GM23338 (cell line): ENCODE data around the gene PAQR5. TPM values are rescaled to one million over a fixed set of nuclear protein-coding genes. Genes with fewer than 3 reads are reported as not detected.

Experiments used
- ATAC-seq: fragments of 200-7000 bp; cut with Tn5 transposase; 3 replicates; pipeline ENCODE4 v1.9.1; 2020
- DNase-seq: peaks from one replicate; pipeline ENCODE4 v3.0.0-alpha.2; 2015; ENCODE audit warnings: low spot score
- H2AFZ ChIP-seq: fragments of 200-600 bp; sonication (generic); 2 replicates; pipeline ENCODE4 v1.8.0; 2016; ENCODE audit warnings: antibody characterized with exemption, mild to moderate bottlenecking, moderate library complexity
- H3F3A ChIP-seq: fragments of 200-600 bp; sonication (generic); replicated peaks from 2 replicates; pipeline ENCODE4 v1.8.0; 2017; ENCODE audit warnings: antibody characterized with exemption, mixed run types, low read depth
- H3K27ac ChIP-seq: fragments of 200-600 bp; sonication (generic); 2 replicates; pipeline ENCODE4 v1.6.1; 2016; ENCODE audit warnings: low read depth
- H3K27me3 ChIP-seq: fragments of 200-600 bp; sonication (generic); 2 replicates; pipeline ENCODE4 v1.8.0; 2016; ENCODE audit warnings: mild to moderate bottlenecking, mixed run types, moderate library complexity; ENCODE audit not compliant: insufficient read depth
- H3K36me3 ChIP-seq: fragments of 200-600 bp; sonication (generic); 2 replicates; pipeline ENCODE4 v1.8.0; 2016; ENCODE audit warnings: mild to moderate bottlenecking; ENCODE audit not compliant: insufficient read depth
- H3K4me1 ChIP-seq: fragments of 200-600 bp; sonication (generic); 2 replicates; pipeline ENCODE4 v1.8.0; 2016; ENCODE audit warnings: mild to moderate bottlenecking, moderate library complexity; ENCODE audit not compliant: insufficient read depth
- H3K4me2 ChIP-seq: fragments of 200-600 bp; sonication (generic); 2 replicates; pipeline ENCODE4 v1.7.1; 2017; ENCODE audit warnings: mixed run types
- H3K4me3 ChIP-seq: fragments of 200-600 bp; sonication (generic); 2 replicates; pipeline ENCODE4 v1.6.1; 2016; ENCODE audit warnings: mixed run types
- H3K79me2 ChIP-seq: fragments of 200-600 bp; sonication (generic); replicated peaks from 2 replicates; pipeline ENCODE4 v1.8.0; 2017; ENCODE audit warnings: mild to moderate bottlenecking; ENCODE audit not compliant: insufficient read depth
- H3K9me2 ChIP-seq: fragments of 200-600 bp; sonication (generic); 2 replicates; pipeline ENCODE4 v1.8.0; 2017; ENCODE audit not compliant: insufficient read depth
- H4K20me1 ChIP-seq: fragments of 200-600 bp; sonication (generic); replicated peaks from 2 replicates; pipeline ENCODE4 v1.8.0; 2017; ENCODE audit warnings: mild to moderate bottlenecking; ENCODE audit not compliant: insufficient read depth
- H3K27ac Mint-ChIP-seq: 2 replicates; pipeline ENCODE4 v1.8.0; 2020; ENCODE audit warnings: inconsistent platforms, mild to moderate bottlenecking, moderate library complexity, mixed read lengths
- H3K27me3 Mint-ChIP-seq: 3 replicates; pipeline ENCODE4 v1.8.0; 2022; ENCODE audit warnings: low read depth, mild to moderate bottlenecking, moderate library complexity, mixed read lengths, inconsistent platforms; ENCODE audit not compliant: insufficient read depth, poor library complexity
- H3K36me3 Mint-ChIP-seq: 3 replicates; pipeline ENCODE4 v1.8.0; 2021; ENCODE audit warnings: low read depth, mild to moderate bottlenecking, inconsistent platforms, moderate library complexity, mixed read lengths
- H3K4me1 Mint-ChIP-seq: 3 replicates; pipeline ENCODE4 v1.8.0; 2020; ENCODE audit warnings: mild to moderate bottlenecking, inconsistent platforms, mixed read lengths
- H3K4me3 Mint-ChIP-seq: 3 replicates; pipeline ENCODE4 v1.8.0; 2021; ENCODE audit warnings: moderate library complexity, mild to moderate bottlenecking, inconsistent platforms, mixed read lengths
- H3K9me3 Mint-ChIP-seq: 3 replicates; pipeline ENCODE4 v1.8.0; 2020; ENCODE audit warnings: moderate library complexity, mild to moderate bottlenecking, inconsistent platforms, mixed read lengths
- CREB1 ChIP-seq: fragments of 250-450 bp; sonication (Bioruptor Pico); IDR thresholded peaks from 2 replicates; pipeline ENCODE4 v1.5.0; 2020; ENCODE audit warnings: low read depth, mild to moderate bottlenecking, moderate library complexity
- EZH2 ChIP-seq: fragments of 200-600 bp; sonication (generic); IDR thresholded peaks from one replicate; pipeline ENCODE4 v1.8.0; 2017; ENCODE audit warnings: antibody characterized with exemption, mild to moderate bottlenecking, low read depth; ENCODE audit not compliant: unreplicated experiment
- EZH2phosphoT487 ChIP-seq: fragments of 200-600 bp; sonication (generic); IDR thresholded peaks from one replicate; pipeline ENCODE4 v1.8.1; 2018; ENCODE audit warnings: antibody characterized with exemption; ENCODE audit not compliant: unreplicated experiment
- JUNB ChIP-seq: IDR thresholded peaks from one replicate; pipeline ENCODE4 v1.6.1; 2016; ENCODE audit warnings: antibody characterized with exemption; ENCODE audit not compliant: unreplicated experiment
- NANOG ChIP-seq: IDR thresholded peaks from 2 replicates; pipeline ENCODE4 v1.6.1; 2016; ENCODE audit warnings: antibody characterized with exemption, borderline replicate concordance
- POLR2AphosphoS5 ChIP-seq: IDR thresholded peaks from 2 replicates; pipeline ENCODE4 v1.6.1; 2016; ENCODE audit warnings: antibody characterized with exemption, low read depth
- ZNF331 ChIP-seq: fragments of 250-450 bp; sonication (Bioruptor Pico); IDR thresholded peaks from 2 replicates; pipeline ENCODE4 v1.5.0; 2020; ENCODE audit warnings: low read depth, mild to moderate bottlenecking, moderate library complexity
- polyA plus RNA-seq: library from polyadenylated mRNA; unstranded; fragments of >200 nt; fragmentation: Nextera tagmentation; extraction: Ambion mirVana; gene quantifications from 2 replicates; pipeline ENCODE4 v1.2.1, GENCODE V29; 2016
- total RNA-seq: library from RNA; depleted of rRNA; stranded (reverse); fragments of >200 nt; shearing (Covaris generic); gene quantifications from 2 replicates; pipeline ENCODE4 v1.2.3, GENCODE V29; 2014
- TF ChIP-seq, protein P1 (sequence below), 2 experiments: fragments of 200-600 bp in 1 of 2; sonication (generic) in 1 of 2; conservative IDR thresholded peaks; 2 replicates each; pipeline versions ENCODE4 v1.5.1 to v1.6.1; 2016 to 2017; ENCODE audit warnings: antibody characterized with exemption in 2 of 2, low read depth in 2 of 2, mild to moderate bottlenecking in 2 of 2, moderate library complexity in 1 of 2
- TF ChIP-seq, protein P2 (sequence below): fragments of 250-450 bp; sonication (Bioruptor Pico); IDR thresholded peaks from 2 replicates; pipeline ENCODE4 v1.5.0; 2020; ENCODE audit warnings: mild to moderate bottlenecking, moderate library complexity

The PAQR5 gene
- total and polyA plus RNA-seq, 2 experiments from 2014 or later = 8.7 to 14.5 TPM

DNA sequence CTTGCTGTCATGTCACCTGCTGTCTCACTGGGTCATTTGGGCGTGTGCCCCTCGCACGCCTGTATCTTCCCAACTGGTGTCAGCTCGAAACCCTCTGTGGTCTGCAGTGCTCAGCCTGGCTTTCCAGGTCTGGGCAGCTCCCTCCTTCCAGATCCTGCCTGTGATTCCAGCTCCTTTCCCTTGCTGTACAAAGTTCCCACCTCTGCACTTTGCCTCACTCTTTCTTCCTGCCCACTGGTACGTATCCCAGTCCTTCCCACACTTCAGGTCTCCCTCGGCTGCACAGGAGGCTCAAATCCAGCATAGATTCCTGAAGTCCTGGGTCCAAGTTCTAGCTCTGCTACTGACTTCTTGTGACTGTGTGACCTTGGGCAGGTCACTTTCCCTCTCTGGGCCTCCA, 2.1 kb upstream of the PAQR5 start:
- Histone ChIP-seq H3K4me2 (no peak overlapping the region), H3K27ac (no peak overlapping the region), H3K27me3 (peaks cover 35% of the 10 kb centered on the region), H3K4me1 (peaks cover 11% of the 10 kb centered on the region; the same call in 1 of the 2 replicates), H3K4me3 (no peak overlapping the region), H3K36me3 (no peaks in the 10 kb centered on the region), H4K20me1 (no peaks in the 10 kb centered on the region), H3K9me2 (no peaks in the 10 kb centered on the region), H3F3A (no peaks in the 10 kb centered on the region; the same call in 1 of the 2 replicates), H2AFZ (no peak overlapping the region), H3K79me2 (no peaks in the 10 kb centered on the region)
- no peak overlapping the region for H3K4me3 Mint-ChIP-seq
- H3K36me3 Mint-ChIP-seq = no peaks in the 10 kb centered on the region
- TF ChIP-seq, protein P1, sequence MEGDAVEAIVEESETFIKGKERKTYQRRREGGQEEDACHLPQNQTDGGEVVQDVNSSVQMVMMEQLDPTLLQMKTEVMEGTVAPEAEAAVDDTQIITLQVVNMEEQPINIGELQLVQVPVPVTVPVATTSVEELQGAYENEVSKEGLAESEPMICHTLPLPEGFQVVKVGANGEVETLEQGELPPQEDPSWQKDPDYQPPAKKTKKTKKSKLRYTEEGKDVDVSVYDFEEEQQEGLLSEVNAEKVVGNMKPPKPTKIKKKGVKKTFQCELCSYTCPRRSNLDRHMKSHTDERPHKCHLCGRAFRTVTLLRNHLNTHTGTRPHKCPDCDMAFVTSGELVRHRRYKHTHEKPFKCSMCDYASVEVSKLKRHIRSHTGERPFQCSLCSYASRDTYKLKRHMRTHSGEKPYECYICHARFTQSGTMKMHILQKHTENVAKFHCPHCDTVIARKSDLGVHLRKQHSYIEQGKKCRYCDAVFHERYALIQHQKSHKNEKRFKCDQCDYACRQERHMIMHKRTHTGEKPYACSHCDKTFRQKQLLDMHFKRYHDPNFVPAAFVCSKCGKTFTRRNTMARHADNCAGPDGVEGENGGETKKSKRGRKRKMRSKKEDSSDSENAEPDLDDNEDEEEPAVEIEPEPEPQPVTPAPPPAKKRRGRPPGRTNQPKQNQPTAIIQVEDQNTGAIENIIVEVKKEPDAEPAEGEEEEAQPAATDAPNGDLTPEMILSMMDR (conservative IDR thresholded peaks at IDR 0.05; ENCODE audit: low read depth in 2 of 2) = no peak
- TF ChIP-seq EZH2 (no peak), NANOG (no peak)
- ATAC-seq (no peak), DNase-seq (no peak)
- no peak overlapping the region for H3K27ac Mint-ChIP-seq
- no peaks in the 10 kb centered on the region for H3K9me3 Mint-ChIP-seq
- H3K4me1 Mint-ChIP-seq = peaks cover 17% of the 10 kb centered on the region
- H3K27me3 Mint-ChIP-seq = peaks cover 26% of the 10 kb centered on the region

DNA sequence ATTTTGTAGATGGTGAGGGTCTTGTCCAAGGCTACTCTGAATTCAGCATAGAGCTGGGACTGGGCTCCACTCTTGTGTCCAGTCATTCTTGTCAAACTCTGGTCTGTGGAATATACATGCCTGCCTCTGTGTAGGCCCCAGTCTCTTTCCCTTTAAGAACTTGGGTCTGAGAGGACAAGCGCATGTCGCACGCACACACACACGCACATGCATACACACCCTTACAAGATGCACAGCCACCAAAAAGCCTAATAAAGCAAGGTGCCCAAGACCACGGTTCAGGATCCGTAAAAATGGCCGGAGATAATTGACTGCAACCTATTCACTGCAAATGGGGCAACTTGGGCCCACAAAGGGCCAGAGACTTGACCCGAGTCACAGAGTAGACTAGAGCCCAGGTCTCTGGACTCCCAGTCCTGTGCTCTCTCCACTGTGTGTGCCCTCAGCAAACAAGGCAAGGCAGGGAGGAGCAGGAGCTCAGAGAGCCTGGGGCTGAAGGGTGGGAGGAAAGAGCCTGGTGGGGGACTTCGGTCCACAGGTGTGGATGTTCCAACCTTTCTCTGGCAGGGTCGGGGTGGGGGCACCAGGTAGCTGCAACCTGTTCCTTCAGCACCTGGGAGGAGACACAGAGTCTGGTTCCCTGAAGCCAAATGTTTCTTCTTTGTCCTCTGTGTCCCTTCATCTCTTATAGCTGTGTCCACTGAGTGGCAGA, 914 bp upstream of the PAQR5 start:
- peak overlapping the region; percentile 100 for H2AFZ ChIP-seq
- H3K4me1 ChIP-seq = peaks cover 12% of the 10 kb centered on the region; the same call in 1 of the 2 replicates
- H3K27me3 Mint-ChIP-seq = peaks cover 29% of the 10 kb centered on the region
- peak overlapping the region; percentile 74 for H3K4me3 ChIP-seq
- peak overlapping the region; percentile 71 for H3K4me3 Mint-ChIP-seq
- peak overlapping the region; percentile 96 for H3K4me2 ChIP-seq
- H3K27me3 ChIP-seq = peaks cover 35% of the 10 kb centered on the region
- no peaks in the 10 kb centered on the region for H3K36me3 ChIP-seq
- no peak for DNase-seq
- no peaks in the 10 kb centered on the region for H3K9me2 ChIP-seq
- no peaks in the 10 kb centered on the region for H3K79me2 ChIP-seq
- no peaks in the 10 kb centered on the region; the same call in 1 of the 2 replicates for H3F3A ChIP-seq
- H3K9me3 Mint-ChIP-seq = no peaks in the 10 kb centered on the region
- H3K4me1 Mint-ChIP-seq = peaks cover 17% of the 10 kb centered on the region
- H3K36me3 Mint-ChIP-seq = no peaks in the 10 kb centered on the region
- no peak overlapping the region for H3K27ac Mint-ChIP-seq
- no peak overlapping the region for H3K27ac ChIP-seq
- no peaks in the 10 kb centered on the region for H4K20me1 ChIP-seq
- no peak for ATAC-seq
- no peak for TF ChIP-seq JUNB
- TF ChIP-seq EZH2 = no peak
- TF ChIP-seq EZH2phosphoT487 = no peak
- TF ChIP-seq CREB1 (CRISPR knock-in tag) = no peak
- no peak for TF ChIP-seq ZNF331 (CRISPR knock-in tag)
- TF ChIP-seq, protein P2, sequence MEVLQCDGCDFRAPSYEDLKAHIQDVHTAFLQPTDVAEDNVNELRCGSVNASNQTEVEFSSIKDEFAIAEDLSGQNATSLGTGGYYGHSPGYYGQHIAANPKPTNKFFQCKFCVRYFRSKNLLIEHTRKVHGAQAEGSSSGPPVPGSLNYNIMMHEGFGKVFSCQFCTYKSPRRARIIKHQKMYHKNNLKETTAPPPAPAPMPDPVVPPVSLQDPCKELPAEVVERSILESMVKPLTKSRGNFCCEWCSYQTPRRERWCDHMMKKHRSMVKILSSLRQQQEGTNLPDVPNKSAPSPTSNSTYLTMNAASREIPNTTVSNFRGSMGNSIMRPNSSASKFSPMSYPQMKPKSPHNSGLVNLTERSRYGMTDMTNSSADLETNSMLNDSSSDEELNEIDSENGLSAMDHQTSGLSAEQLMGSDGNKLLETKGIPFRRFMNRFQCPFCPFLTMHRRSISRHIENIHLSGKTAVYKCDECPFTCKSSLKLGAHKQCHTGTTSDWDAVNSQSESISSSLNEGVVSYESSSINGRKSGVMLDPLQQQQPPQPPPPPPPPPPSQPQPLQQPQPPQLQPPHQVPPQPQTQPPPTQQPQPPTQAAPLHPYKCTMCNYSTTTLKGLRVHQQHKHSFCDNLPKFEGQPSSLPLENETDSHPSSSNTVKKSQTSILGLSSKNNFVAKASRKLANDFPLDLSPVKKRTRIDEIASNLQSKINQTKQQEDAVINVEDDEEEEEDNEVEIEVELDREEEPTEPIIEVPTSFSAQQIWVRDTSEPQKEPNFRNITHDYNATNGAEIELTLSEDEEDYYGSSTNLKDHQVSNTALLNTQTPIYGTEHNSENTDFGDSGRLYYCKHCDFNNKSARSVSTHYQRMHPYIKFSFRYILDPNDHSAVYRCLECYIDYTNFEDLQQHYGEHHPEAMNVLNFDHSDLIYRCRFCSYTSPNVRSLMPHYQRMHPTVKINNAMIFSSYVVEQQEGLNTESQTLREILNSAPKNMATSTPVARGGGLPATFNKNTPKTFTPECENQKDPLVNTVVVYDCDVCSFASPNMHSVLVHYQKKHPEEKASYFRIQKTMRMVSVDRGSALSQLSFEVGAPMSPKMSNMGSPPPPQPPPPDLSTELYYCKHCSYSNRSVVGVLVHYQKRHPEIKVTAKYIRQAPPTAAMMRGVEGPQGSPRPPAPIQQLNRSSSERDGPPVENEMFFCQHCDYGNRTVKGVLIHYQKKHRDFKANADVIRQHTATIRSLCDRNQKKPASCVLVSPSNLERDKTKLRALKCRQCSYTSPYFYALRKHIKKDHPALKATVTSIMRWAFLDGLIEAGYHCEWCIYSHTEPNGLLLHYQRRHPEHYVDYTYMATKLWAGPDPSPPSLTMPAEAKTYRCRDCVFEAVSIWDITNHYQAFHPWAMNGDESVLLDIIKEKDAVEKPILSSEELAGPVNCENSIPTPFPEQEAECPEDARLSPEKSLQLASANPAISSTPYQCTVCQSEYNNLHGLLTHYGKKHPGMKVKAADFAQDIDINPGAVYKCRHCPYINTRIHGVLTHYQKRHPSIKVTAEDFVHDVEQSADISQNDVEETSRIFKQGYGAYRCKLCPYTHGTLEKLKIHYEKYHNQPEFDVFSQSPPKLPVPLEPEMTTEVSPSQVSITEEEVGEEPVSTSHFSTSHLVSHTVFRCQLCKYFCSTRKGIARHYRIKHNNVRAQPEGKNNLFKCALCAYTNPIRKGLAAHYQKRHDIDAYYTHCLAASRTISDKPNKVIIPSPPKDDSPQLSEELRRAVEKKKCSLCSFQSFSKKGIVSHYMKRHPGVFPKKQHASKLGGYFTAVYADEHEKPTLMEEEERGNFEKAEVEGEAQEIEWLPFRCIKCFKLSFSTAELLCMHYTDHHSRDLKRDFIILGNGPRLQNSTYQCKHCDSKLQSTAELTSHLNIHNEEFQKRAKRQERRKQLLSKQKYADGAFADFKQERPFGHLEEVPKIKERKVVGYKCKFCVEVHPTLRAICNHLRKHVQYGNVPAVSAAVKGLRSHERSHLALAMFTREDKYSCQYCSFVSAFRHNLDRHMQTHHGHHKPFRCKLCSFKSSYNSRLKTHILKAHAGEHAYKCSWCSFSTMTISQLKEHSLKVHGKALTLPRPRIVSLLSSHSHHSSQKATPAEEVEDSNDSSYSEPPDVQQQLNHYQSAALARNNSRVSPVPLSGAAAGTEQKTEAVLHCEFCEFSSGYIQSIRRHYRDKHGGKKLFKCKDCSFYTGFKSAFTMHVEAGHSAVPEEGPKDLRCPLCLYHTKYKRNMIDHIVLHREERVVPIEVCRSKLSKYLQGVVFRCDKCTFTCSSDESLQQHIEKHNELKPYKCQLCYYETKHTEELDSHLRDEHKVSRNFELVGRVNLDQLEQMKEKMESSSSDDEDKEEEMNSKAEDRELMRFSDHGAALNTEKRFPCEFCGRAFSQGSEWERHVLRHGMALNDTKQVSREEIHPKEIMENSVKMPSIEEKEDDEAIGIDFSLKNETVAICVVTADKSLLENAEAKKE (CRISPR knock-in tag) = no peak
- TF ChIP-seq NANOG = no peak
- no peak for TF ChIP-seq POLR2AphosphoS5
